Heart left ventricle (tissue), 16 donors: ENCODE measurements around the gene MS4A4A. TPM values are rescaled to one million over a fixed set of nuclear protein-coding genes. Genes with fewer than 3 reads are reported as not detected.
A peak's percentile ranks its signal among the peaks of the same experiment; 100 is the strongest.
"Not testable (repeated sequence)": the region's sequence is repeated elsewhere in the genome, so short reads cannot be mapped to it uniquely, and the experiment has no call there.

Experiments
- ATAC-seq, 4 donors: fragments of 200-7000 bp; cut with Tn5 transposase; one replicate each; pipeline ENCODE4 v1.9.1; 2020 to 2022; ENCODE audit warnings: moderate library complexity in 4 of 4, mild to moderate bottlenecking in 3 of 4, moderate number of reproducible peaks in 1 of 4
- DNase-seq, 5 donors: peaks; one replicate each; pipeline ENCODE4 v3.0.0-alpha.2; 2020
- H3K27ac ChIP-seq, 12 donors: fragments of 200-600 bp; sonication (generic) in 4 of 12; one replicate each; pipeline versions ENCODE4 v1.5.0 to v1.8.0; 2016 to 2022; ENCODE audit warnings: mild to moderate bottlenecking in 2 of 12
- H3K27me3 ChIP-seq, 9 donors: fragments of 200-600 bp; sonication (generic) in 2 of 9; one replicate each; pipeline versions ENCODE4 v1.5.1 to v1.8.0; 2016 to 2022; ENCODE audit warnings: mild to moderate bottlenecking in 3 of 9
- H3K36me3 ChIP-seq, 9 donors: fragments of 200-600 bp; sonication (generic) in 2 of 9; one replicate each; pipeline versions ENCODE4 v1.5.0 to v1.8.0; 2018 to 2022; ENCODE audit warnings: mild to moderate bottlenecking in 2 of 9
- H3K4me1 ChIP-seq, 12 donors: fragments of 200-600 bp; sonication (generic) in 4 of 12; one replicate each; pipeline versions ENCODE4 v1.5.0 to v1.8.0; 2016 to 2022; ENCODE audit warnings: mild to moderate bottlenecking in 3 of 12
- H3K4me3 ChIP-seq, 12 donors: fragments of 200-600 bp; sonication (generic) in 4 of 12; one replicate each; pipeline versions ENCODE4 v1.5.0 to v1.8.0; 2017 to 2022; ENCODE audit warnings: mild to moderate bottlenecking in 9 of 12, moderate library complexity in 4 of 12
- H3K9me3 ChIP-seq, 12 donors: fragments of 200-600 bp; sonication (generic) in 4 of 12; one replicate each; pipeline versions ENCODE4 v1.5.0 to v1.8.0; 2016 to 2022; ENCODE audit warnings: mild to moderate bottlenecking in 1 of 12
- POLR2A ChIP-seq, 2 donors: fragments of 450-650 bp; IDR thresholded peaks; one replicate each; pipeline ENCODE4 v1.6.1; 2017; ENCODE audit warnings: antibody characterized with exemption in 2 of 2, mild to moderate bottlenecking in 2 of 2, moderate library complexity in 2 of 2
- WGBS, 4 donors: extraction: QIAGEN DNeasy Blood & Tissue Kit in 2 of 4; methylation state at CpG; one replicate each; pipeline versions ENCODE4 v1.1.5 to v1.1.7; 2013 to 2018; 5-methylcytosine and 5-hydroxymethylcytosine counted together
- intact Hi-C, 10 donors: fragments of 100-400 bp; cut with DNase I; formaldehyde crosslinking; loops; one replicate each; pipeline versions ENCODE4 v1.11.1 to v1.14.2; 2022
- polyA plus RNA-seq, 2 donors: library from polyadenylated mRNA; stranded (reverse); fragments of 200-250 nt; gene quantifications; one replicate each; pipeline ENCODE4 v1.2.3, GENCODE V29; 2013
- total RNA-seq, 9 donors: library from RNA; depleted of rRNA in 2 of 9; stranded (reverse); fragments of >200 nt in 2 of 9; fragmentation: NEBNext Ultra II Directional in 3 of 9; extraction: Animal tissue kit (Norgen Biotek cat#: 25700) in 3 of 9; gene quantifications; one replicate each; pipeline versions ENCODE4 v1.1.0 to v1.2.4, GENCODE V29; 2016 to 2023
- TF ChIP-seq, protein P1 (sequence below), 12 donors: fragments of 200-600 bp; sonication (generic) in 4 of 12; IDR thresholded peaks; one replicate each; pipeline versions ENCODE4 v1.5.0 to v1.8.0; 2018 to 2022; ENCODE audit warnings: antibody characterized with exemption in 12 of 12, mild to moderate bottlenecking in 5 of 12
- donor health status: ischemic (EF 13 %, LVEDD 7.1; RV severe dilation, severe dysfunction).
- donor health status: healthy with polysubstance abuse.
- donor health status: DM: no; HTN: yes; CAD: no.
- donor health status: DM: no; HTN: no; CAD: no.
- donor health status: ischemic (EF 25% LVEDD 6.9; RV normal size, moderate dysfunction).
- donor health status: ischemic (EF 25% LVEDD 5.7; RV mildly dilated, moderate dysfunction).
- donor health status: healthy.
- donor health status: DM: yes; HTN: yes; CAD: no.
- donor health status: ischemic (EF 35%, LVEDD 5.7; RV mildly dilated, moderate dysfunction).
- donor health status: nonischemic (EF 11% LVEDD 7.7; RV severe dilation, severe dysfunction).
- donor health status: DM: yes; HTN: yes; CAD: no.
- donor health status: PGD.
- donor health status: ischemic (EF 29% LVEDD 5.4; RV normal size, mild dysfunction).
- donor health status: nonischemic (EF 23%, LVEDD 6.1; RV moderate dilation, normal function).

MS4A4A gene
- total and polyA plus RNA-seq, 11 donors = 4.1 to 72.2 (median 8.0) TPM

DNA sequence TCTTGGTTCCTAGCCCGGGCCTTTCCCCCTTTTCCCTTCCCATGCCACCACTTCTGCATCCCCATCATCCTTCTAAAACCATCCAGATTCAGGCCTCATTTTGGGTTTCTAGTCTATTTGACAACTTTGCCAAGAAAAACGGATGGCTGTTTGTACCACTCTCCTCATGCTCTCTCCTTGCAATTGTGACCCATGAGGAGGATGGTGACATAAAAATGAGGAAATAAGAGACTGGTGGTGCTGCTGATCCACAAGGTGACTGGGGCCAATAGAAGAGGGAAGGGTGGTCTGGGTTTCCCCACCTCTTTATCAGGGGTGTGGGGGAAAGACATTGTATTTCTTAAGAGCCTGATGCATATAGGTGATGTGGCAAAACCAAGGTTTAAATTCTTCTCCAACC lies 1.0 kb downstream of the MS4A4A start:
- 19 to 50% (median 38%) methylated on average over 2 of the region's 2 CpGs for WGBS, 4 donors
- peaks cover 0 to 27% (median 0%) of the 10 kb centered on the region in 12 donors for H3K4me1 ChIP-seq
- H3K36me3 ChIP-seq = no peaks in the 10 kb centered on the region
- H3K9me3 ChIP-seq = no peaks in the 10 kb centered on the region
- no peak for TF ChIP-seq POLR2A (IDR thresholded peaks at IDR 0.05)
- TF ChIP-seq, protein P1, sequence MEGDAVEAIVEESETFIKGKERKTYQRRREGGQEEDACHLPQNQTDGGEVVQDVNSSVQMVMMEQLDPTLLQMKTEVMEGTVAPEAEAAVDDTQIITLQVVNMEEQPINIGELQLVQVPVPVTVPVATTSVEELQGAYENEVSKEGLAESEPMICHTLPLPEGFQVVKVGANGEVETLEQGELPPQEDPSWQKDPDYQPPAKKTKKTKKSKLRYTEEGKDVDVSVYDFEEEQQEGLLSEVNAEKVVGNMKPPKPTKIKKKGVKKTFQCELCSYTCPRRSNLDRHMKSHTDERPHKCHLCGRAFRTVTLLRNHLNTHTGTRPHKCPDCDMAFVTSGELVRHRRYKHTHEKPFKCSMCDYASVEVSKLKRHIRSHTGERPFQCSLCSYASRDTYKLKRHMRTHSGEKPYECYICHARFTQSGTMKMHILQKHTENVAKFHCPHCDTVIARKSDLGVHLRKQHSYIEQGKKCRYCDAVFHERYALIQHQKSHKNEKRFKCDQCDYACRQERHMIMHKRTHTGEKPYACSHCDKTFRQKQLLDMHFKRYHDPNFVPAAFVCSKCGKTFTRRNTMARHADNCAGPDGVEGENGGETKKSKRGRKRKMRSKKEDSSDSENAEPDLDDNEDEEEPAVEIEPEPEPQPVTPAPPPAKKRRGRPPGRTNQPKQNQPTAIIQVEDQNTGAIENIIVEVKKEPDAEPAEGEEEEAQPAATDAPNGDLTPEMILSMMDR (IDR thresholded peaks at IDR 0.05) = no peak
- no peaks in the 10 kb centered on the region for H3K27me3 ChIP-seq
- H3K4me3 ChIP-seq = peak overlapping the region in 5 of 12 donors; percentile 32 to 55 (median 36)
- intact Hi-C loops = no loop called here
- DNase-seq = no peak
- H3K27ac ChIP-seq = peak overlapping the region in 6 of 12 donors; percentile 3 to 91 (median 50)
- ATAC-seq = peak in 1 of 4 donors; percentile 34

DNA sequence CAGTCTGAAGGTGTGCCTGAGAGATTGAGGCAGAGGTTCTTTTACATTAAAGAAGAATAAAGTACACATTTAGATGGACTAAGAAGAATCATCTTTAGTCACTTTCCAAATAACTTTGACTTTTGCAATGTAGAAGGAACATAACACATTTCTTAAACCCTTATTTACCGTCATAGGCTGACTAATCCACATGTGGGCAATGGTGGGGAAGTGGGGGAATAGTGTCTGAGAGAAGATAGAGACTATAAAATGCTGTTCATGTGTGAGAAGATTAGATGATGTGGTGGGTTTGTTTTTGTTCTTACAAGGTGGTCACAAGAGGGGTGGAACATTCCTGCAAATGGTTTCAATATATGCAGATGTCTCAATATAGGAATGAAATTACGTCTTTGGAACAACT lies 1.8 kb downstream of the MS4A4A start:
- H3K27ac ChIP-seq = peak overlapping the region in 4 of 12 donors; percentile 42 to 91 (median 56)
- TF ChIP-seq POLR2A (IDR thresholded peaks at IDR 0.05) = no peak
- TF ChIP-seq, protein P1 (IDR thresholded peaks at IDR 0.05) = no peak

DNA sequence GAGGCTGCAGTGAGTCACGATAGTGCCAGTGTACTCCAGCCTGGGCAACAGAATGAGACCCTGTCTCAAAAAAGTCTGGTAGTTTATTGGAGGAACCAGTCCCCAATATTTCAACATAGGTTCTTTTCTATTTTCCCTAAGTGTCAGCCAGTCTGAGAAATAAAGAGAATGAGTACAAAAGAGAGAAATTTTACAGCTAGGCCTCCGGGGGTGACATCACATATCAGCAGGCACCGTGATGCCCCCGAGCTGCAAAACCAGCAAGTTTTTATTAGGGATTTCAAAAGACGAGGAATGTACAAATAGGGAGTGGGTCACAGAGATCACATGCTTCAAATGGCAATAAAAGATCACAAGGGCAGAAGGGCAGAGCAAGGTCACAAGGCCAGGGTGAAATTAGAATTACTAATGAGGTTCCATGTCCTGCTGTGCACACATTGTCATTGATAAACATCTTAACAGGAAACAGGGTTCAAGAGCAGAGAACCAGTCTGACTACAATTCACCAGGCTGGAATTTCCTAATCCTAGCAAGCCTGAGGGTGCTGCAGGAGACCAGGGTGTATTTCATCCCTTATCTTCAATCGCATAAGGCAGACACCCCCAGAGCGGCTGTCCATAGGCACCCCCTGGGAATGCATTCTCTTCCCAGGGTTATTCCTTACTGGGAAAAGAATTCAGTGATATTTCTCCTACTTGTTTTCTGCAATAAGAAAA lies 5.1 kb downstream of the MS4A4A start:
- H3K36me3 ChIP-seq, H3K27me3 ChIP-seq, ATAC-seq, intact Hi-C loops, DNase-seq, H3K4me3 ChIP-seq, H3K9me3 ChIP-seq: not testable (repeated sequence)
- H3K27ac ChIP-seq = peak overlapping the region in 1 of 12 donors; percentile 91
- 64 to 68% (median 66%) methylated on average over 7 of the region's 7 CpGs for WGBS, 4 donors
- peaks cover 0 to 18% (median 0%) of the 10 kb centered on the region in 12 donors for H3K4me1 ChIP-seq

More for the DNA sequence above, 1.8 kb downstream of the MS4A4A start:
- WGBS, 4 donors = 70 to 84% (median 76%) methylated on average over 2 of the region's 2 CpGs
- H3K9me3 ChIP-seq = no peaks in the 10 kb centered on the region
- H3K36me3 ChIP-seq = no peaks in the 10 kb centered on the region
- peak overlapping the region in 6 of 12 donors; percentile 7 to 55 (median 35) for H3K4me3 ChIP-seq
- H3K27me3 ChIP-seq = no peaks in the 10 kb centered on the region
- DNase-seq (no peak), ATAC-seq (no peak)
- intact Hi-C loops = no loop called here
- peaks cover 0 to 27% (median 0%) of the 10 kb centered on the region in 12 donors for H3K4me1 ChIP-seq

DNA sequence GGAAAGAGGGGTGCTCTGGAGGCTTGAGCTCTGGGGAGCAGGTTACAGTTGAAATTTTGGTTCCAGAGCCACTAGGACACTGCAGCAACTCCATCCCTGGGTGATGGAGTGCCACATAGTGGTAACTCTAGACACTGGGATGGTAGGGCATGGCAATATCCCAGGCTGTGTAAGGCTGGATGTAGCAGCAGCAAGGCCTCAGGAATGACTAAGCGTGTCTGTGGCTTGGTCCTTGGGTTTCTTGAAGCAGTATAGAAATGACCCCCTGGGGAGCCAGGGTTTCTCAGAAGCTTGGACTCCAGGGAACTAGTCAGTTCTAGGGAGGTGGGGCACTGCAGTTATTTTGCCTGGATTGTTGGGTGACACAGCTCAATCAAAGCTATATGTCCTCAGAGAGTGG lies 8.1 kb downstream of the MS4A4A start:
- Histone ChIP-seq H3K4me1 (peaks cover 0 to 14% (median 0%) of the 10 kb centered on the region in 12 donors), H3K36me3 (no peaks in the 10 kb centered on the region), H3K9me3 (peaks cover 0 to 6% (median 0%) of the 10 kb centered on the region in 12 donors), H3K27me3 (no peaks in the 10 kb centered on the region), H3K4me3 (no peak overlapping the region), H3K27ac (no peak overlapping the region)
- WGBS, 4 donors = 92 to 96% (median 96%) methylated on average over 1 of the region's 1 CpG; no CpG with 5 or more reads in 1 of the 4 donors
- DNase-seq (no peak), ATAC-seq (no peak)
- TF ChIP-seq POLR2A (IDR thresholded peaks at IDR 0.05) = no peak
- TF ChIP-seq, protein P1 (IDR thresholded peaks at IDR 0.05) = no peak
- intact Hi-C loops = no loop called here
